K562 (cell line): ENCODE measurements around the gene TMIGD2. TPM values are rescaled to one million over a fixed set of nuclear protein-coding genes. Genes with fewer than 3 reads are reported as not detected.

Experiments
- ATAC-seq: fragments of 200-7000 bp; cut with Tn5 transposase; 3 replicates; pipeline ENCODE4 v1.9.1; 2020; ENCODE audit warnings: moderate library complexity
- BruUV-seq: library from RNA; stranded (reverse); fragments of 400-500 nt; replicated peaks from 2 replicates; lab custom pipeline; 2021; lab: Mats Ljungman, UMichigan
- CTCF ChIA-PET: fragments of 300-600 bp; formaldehyde crosslinking; extraction: SDS; loops from one replicate; lab custom pipeline; 2021; ENCODE audit warnings: low intra/inter-chr PET ratio; lab: Yijun Ruan, JAX
- POLR2A ChIA-PET: fragments of 300-600, 350-650 bp; sonication (Branson Sonifier 250); formaldehyde crosslinking; extraction: SDS; loops from one replicate; lab custom pipeline; 2021; ENCODE audit warnings: antibody characterized with exemption, inconsistent platforms; lab: Yijun Ruan, JAX
- DNase-seq, 4 experiments: peaks; one replicate each; pipeline versions ENCODE4 v3.0.0 to v3.0.0-alpha.2; 2011 to 2018; ENCODE audit warnings: low spot score in 3 of 4, mixed read lengths in 3 of 4; ENCODE audit errors: extremely low read depth in 1 of 4
- FAIRE-seq: peaks from 2 replicates; lab custom pipeline; 2011; peaks lifted over from hg19 to GRCh38; lab: Jason Lieb, UNC
- H2AFZ ChIP-seq: 2 replicates; pipeline ENCODE4 v1.6.0; 2011; ENCODE audit warnings: low read depth, low read length, control low read depth, inconsistent platforms
- H3K27ac ChIP-seq: fragments of 200-600 bp; 3 replicates; pipeline ENCODE4 v1.8.0; 2011; ENCODE audit warnings: low read depth, mild to moderate bottlenecking, control low read depth, inconsistent platforms, low read length, moderate library complexity, mixed read lengths; ENCODE audit errors: extremely low read depth
- H3K27me3 ChIP-seq, 2 experiments: fragments of 300-600 bp in 1 of 2; 2 replicates in 1 of 2; 3 replicates in 1 of 2; pipeline versions ENCODE4 v1.6.0 to v1.8.0; 2011; ENCODE audit warnings: inconsistent platforms in 2 of 2, low read length in 2 of 2, mild to moderate bottlenecking in 1 of 2, mixed read lengths in 1 of 2, moderate library complexity in 1 of 2; ENCODE audit not compliant: control insufficient read depth in 2 of 2, insufficient read depth in 2 of 2
- H3K36me3 ChIP-seq: fragments of 300-600 bp; 3 replicates; pipeline ENCODE4 v1.8.0; 2011; ENCODE audit warnings: mild to moderate bottlenecking, low read length, inconsistent platforms; ENCODE audit not compliant: control insufficient read depth, insufficient read depth
- H3K4me1 ChIP-seq, 2 experiments: fragments of 200-600 bp in 1 of 2; replicated peaks in 1 of 2; 2 replicates in 1 of 2; 3 replicates in 1 of 2; pipeline versions ENCODE4 v1.5.1 to v1.8.0; 2011; ENCODE audit warnings: inconsistent platforms in 2 of 2, low read length in 2 of 2, mild to moderate bottlenecking in 1 of 2, mixed read lengths in 1 of 2, moderate library complexity in 1 of 2; ENCODE audit not compliant: control insufficient read depth in 2 of 2, insufficient read depth in 2 of 2
- H3K4me2 ChIP-seq: 2 replicates; pipeline ENCODE4 v1.6.1; 2011; ENCODE audit warnings: low read length, control low read depth, inconsistent platforms, mixed read lengths; ENCODE audit not compliant: insufficient read depth
- H3K4me3 ChIP-seq: fragments of 200-600 bp; sonication (generic), shearing (Covaris generic); 2 replicates; pipeline ENCODE4 v1.5.1; 2016; ENCODE audit warnings: control low read depth, inconsistent platforms
- H3K79me2 ChIP-seq: fragments of 200-600 bp; 3 replicates; pipeline ENCODE4 v1.8.0; 2011; ENCODE audit warnings: low read length, inconsistent platforms; ENCODE audit not compliant: control insufficient read depth, insufficient read depth
- H3K9ac ChIP-seq, 2 experiments: 2 replicates each; pipeline versions ENCODE4 v1.6.0 to v1.6.1; 2011; ENCODE audit warnings: low read depth in 2 of 2, low read length in 2 of 2, control low read depth in 1 of 2, inconsistent platforms in 1 of 2, mild to moderate bottlenecking in 1 of 2, mixed read lengths in 1 of 2; ENCODE audit not compliant: insufficient read depth in 1 of 2
- H3K9me1 ChIP-seq: one replicate; pipeline ENCODE4 v1.6.0; 2011; ENCODE audit warnings: inconsistent platforms, mild to moderate bottlenecking, low read length, moderate library complexity; ENCODE audit not compliant: control insufficient read depth, insufficient read depth
- H3K9me3 ChIP-seq: replicated peaks from 2 replicates; pipeline ENCODE4 v1.5.1; 2011; ENCODE audit warnings: low read depth, low read length, inconsistent platforms; ENCODE audit not compliant: control insufficient read depth, insufficient read depth
- H4K20me1 ChIP-seq: replicated peaks from 2 replicates; pipeline ENCODE4 v1.6.1; 2011; ENCODE audit warnings: low read length, inconsistent platforms, mixed read lengths; ENCODE audit not compliant: control insufficient read depth, insufficient read depth
- BCOR ChIP-seq: fragments of 450-650 bp; IDR thresholded peaks from 2 replicates; pipeline ENCODE4 v1.6.1; 2016
- BRD9 ChIP-seq: fragments of 450-650 bp; IDR thresholded peaks from 2 replicates; pipeline ENCODE4 v1.6.1; 2018; ENCODE audit warnings: low read depth; ENCODE audit not compliant: partially characterized antibody
- CBX3 ChIP-seq, 2 experiments: IDR thresholded peaks; 1 replicate in 1 of 2; 2 replicates in 1 of 2; pipeline ENCODE4 v1.6.1; 2012; ENCODE audit warnings: inconsistent platforms in 2 of 2, low read length in 2 of 2, borderline replicate concordance in 1 of 2, control low read depth in 1 of 2
- DDX20 ChIP-seq: fragments of 450-650 bp; IDR thresholded peaks from 2 replicates; pipeline ENCODE4 v1.6.1; 2016; ENCODE audit warnings: missing genetic modification characterization, low read depth, mild to moderate bottlenecking, missing compliant biosample characterization, moderate library complexity
- FOS ChIP-seq: IDR thresholded peaks from 3 replicates; pipeline ENCODE4 v1.6.1; 2011; ENCODE audit not compliant: insufficient read length; ENCODE audit errors: extremely low read depth
- GATA2 ChIP-seq: sonication (generic); formaldehyde crosslinking; IDR thresholded peaks from 2 replicates; pipeline ENCODE4 v1.4.0; 2020; ENCODE audit warnings: mild to moderate bottlenecking, missing genetic modification reagents
- MED1 ChIP-seq: sonication (generic); formaldehyde crosslinking; IDR thresholded peaks from 2 replicates; pipeline ENCODE4 v1.8.1; 2023; ENCODE audit warnings: missing genetic modification reagents, borderline replicate concordance
- MYC ChIP-seq, 2 experiments: fragments of 250-450 bp in 1 of 2; sonication (Bioruptor Pico) in 1 of 2; IDR thresholded peaks; 2 replicates each; pipeline versions ENCODE4 v1.5.1 to v1.6.1; 2012 to 2021; ENCODE audit warnings: low read depth in 2 of 2, borderline replicate concordance in 1 of 2, improper control_type of control experiment in 1 of 2, low read length in 1 of 2, mild to moderate bottlenecking in 1 of 2, moderate library complexity in 1 of 2
- NFE2 ChIP-seq: IDR thresholded peaks from 2 replicates; pipeline ENCODE4 v1.6.1; 2014; ENCODE audit warnings: antibody characterized with exemption, low read depth
- NFXL1 ChIP-seq: fragments of 450-650 bp; formaldehyde crosslinking; IDR thresholded peaks from 2 replicates; pipeline ENCODE4 v1.4.0; 2021; ENCODE audit warnings: mild to moderate bottlenecking
- RBM25 ChIP-seq: fragments of 200-400 bp; formaldehyde crosslinking; IDR thresholded peaks from 2 replicates; pipeline ENCODE4 v1.6.1; 2018; ENCODE audit warnings: low read length, low read depth, moderate library complexity; ENCODE audit not compliant: severe bottlenecking
- RCOR1 ChIP-seq, 2 experiments: IDR thresholded peaks; 2 replicates each; pipeline ENCODE4 v1.6.1; 2012; ENCODE audit warnings: low read depth in 2 of 2, low read length in 2 of 2, borderline replicate concordance in 1 of 2, improper control_type of control experiment in 1 of 2
- SLC30A9 ChIP-seq: fragments of 250-450 bp; sonication (Bioruptor Pico); IDR thresholded peaks from 2 replicates; pipeline ENCODE4 v1.8.0; 2022; ENCODE audit warnings: mild to moderate bottlenecking, moderate library complexity
- STAT6 ChIP-seq: sonication (generic); formaldehyde crosslinking; IDR thresholded peaks from 2 replicates; pipeline ENCODE4 v1.8.1; 2023; ENCODE audit warnings: mild to moderate bottlenecking, missing genetic modification reagents
- ZFP36 ChIP-seq: fragments of 150-350 bp; IDR thresholded peaks from 2 replicates; pipeline ENCODE4 v1.6.1; 2018; ENCODE audit warnings: low read length, low read depth; ENCODE audit not compliant: partially characterized antibody
- ZNF263 ChIP-seq: sonication (generic); formaldehyde crosslinking; IDR thresholded peaks from 2 replicates; pipeline ENCODE4 v1.8.0; 2022; ENCODE audit warnings: mild to moderate bottlenecking, missing genetic modification reagents, borderline replicate concordance
- WGBS: fragments of 100-300 bp; shearing (Covaris generic); methylation state at CpG from one replicate; pipeline ENCODE4 v1.1.6; 2016; ENCODE audit warnings: low coverage, mixed read lengths; ENCODE audit not compliant: insufficient coverage; ENCODE audit errors: missing lambda C conversion rate; 5-methylcytosine and 5-hydroxymethylcytosine counted together
- in situ Hi-C: fragments of 300-500 bp; cut with MboI; formaldehyde crosslinking; loops from 4 replicates; pipeline ENCODE4 v1.15.0; 2018; ENCODE audit warnings: inconsistent platforms, mixed read lengths
- intact Hi-C: fragments of 100-400 bp; cut with micrococcal nuclease; formaldehyde crosslinking; loops from 2 replicates; pipeline ENCODE4 v1.14.2; 2022
- polyA plus RNA-seq, 8 experiments: library from polyadenylated mRNA; depleted of rRNA in 4 of 8; stranded (reverse) in 5 of 8; unstranded in 3 of 8; fragments of >200 nt; fragmentation: Nextera tagmentation in 2 of 8; fragmentation: Illumina TruSeq in 1 of 8; extraction: Ambion mirVana in 2 of 8; extraction: Trizol in 1 of 8; gene quantifications; 2 replicates each; pipeline versions ENCODE4 v1.2.1 to v1.2.3, GENCODE V29; 2011 to 2014; ENCODE audit warnings: inconsistent platforms in 1 of 8, missing spikeins in 1 of 8
- total RNA-seq, 7 experiments: library from RNA; depleted of rRNA in 6 of 7; stranded (reverse); fragments of >200 nt in 6 of 7; fragmentation: Illumina TruSeq in 2 of 7; extraction: Trizol in 2 of 7; gene quantifications; 2 replicates each; pipeline versions ENCODE4 v1.2.1 to v1.2.3, GENCODE V29; 2011 to 2021; ENCODE audit warnings: low replicate concordance in 1 of 7
- TF ChIP-seq, protein P1 (sequence below): IDR thresholded peaks from 2 replicates; pipeline ENCODE4 v1.6.1; 2011; ENCODE audit warnings: borderline replicate concordance, low read depth, mild to moderate bottlenecking, moderate library complexity, low read length; ENCODE audit not compliant: insufficient read depth, poor library complexity, severe bottlenecking

Gene TMIGD2
- total and polyA plus RNA-seq, 9 of the 15 experiments (the other 6 are each of a cell fraction or from before 2014, with no cell fraction given): not detected

DNA sequence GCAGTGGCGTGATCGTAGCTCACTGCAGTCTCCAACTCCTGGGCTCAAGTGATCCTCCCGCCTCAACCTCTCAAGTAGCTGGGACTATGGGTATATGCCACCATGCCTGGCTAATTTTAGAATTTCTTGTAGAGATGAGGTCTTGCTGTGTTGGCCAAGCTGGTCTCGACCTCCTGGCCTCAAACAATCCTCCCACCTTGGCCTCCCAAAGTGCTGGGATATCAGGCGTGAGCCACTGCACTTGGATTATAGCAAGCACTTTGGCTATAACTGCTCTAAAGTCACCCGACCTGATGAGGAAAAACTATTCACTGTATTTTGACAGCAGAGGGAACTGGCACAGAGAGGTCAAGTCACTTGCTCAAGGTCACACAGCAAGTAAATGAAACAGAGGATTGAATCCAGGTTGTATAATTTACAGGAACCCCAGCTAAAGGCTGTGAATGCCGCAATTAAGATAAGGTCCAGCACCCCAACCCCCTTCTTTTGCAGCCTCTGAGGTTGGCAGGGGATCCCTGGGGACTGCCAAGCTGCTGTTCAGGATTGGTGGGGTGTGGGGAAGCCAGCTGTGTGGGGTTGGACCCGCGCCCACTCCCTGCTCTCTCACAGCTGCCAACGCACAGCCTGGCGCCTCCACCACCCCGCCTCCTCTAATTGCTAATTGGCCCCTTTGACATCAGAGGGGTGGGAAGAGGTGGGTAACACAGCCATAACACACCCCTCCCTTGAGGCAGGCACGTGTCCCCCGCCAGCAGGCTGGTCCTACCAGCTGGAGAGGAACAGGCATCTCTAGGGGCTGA is 6.0 kb downstream of the TMIGD2 start:
- DNase-seq (no peak), ATAC-seq (no peak), FAIRE-seq (no peak)
- H3K4me1 ChIP-seq: peaks cover 0 to 25% of the 10 kb centered on the region in 2 experiments; a peak in 2 of 5 replicates
- H3K36me3 ChIP-seq: no peaks in the 10 kb centered on the region
- intact Hi-C loops: no loop called here
- no peak overlapping the region for H2AFZ ChIP-seq
- in situ Hi-C loops: no loop called here
- H4K20me1 ChIP-seq: no peaks in the 10 kb centered on the region
- no TSS peak for BruUV-seq
- H3K79me2 ChIP-seq: no peaks in the 10 kb centered on the region
- POLR2A ChIA-PET: interaction anchor here (0.6 kb wide), 2 partner anchors 10 to 1193 kb away, joined by 3 read pairs; no protein-coding TSS in a partner anchor
- CTCF ChIA-PET: no interaction called here
- H3K4me2 ChIP-seq: no peak overlapping the region
- H3K9me3 ChIP-seq: no peaks in the 10 kb centered on the region
- no peak overlapping the region for H3K27ac ChIP-seq
- no peaks in the 10 kb centered on the region for H3K9me1 ChIP-seq
- peaks cover 3 to 8% of the 10 kb centered on the region in 2 experiments; a peak in 2 of 5 replicates for H3K27me3 ChIP-seq
- no peak overlapping the region for H3K4me3 ChIP-seq
- H3K9ac ChIP-seq: peak overlapping the region in 1 of 2 experiments; percentile 40; a peak in 1 of 4 replicates
- WGBS: 31% methylated on average over 10 of the region's 14 CpGs
- peak in 1 of 2 experiments; percentile 40; a peak in 2 of 4 replicates for TF ChIP-seq RCOR1 (IDR thresholded peaks at IDR 0.05; ENCODE audit: borderline replicate concordance in 1 of 2, low read depth in 2 of 2, low read length in 2 of 2)
- TF ChIP-seq NFXL1: no peak
- TF ChIP-seq MYC (IDR thresholded peaks at IDR 0.05; ENCODE audit: low read depth, low read length): no peak
- no peak for TF ChIP-seq MYC (CRISPR knock-in tag; IDR thresholded peaks at IDR 0.05; ENCODE audit: borderline replicate concordance, low read depth)
- no peak for TF ChIP-seq ZNF263 (CRISPR knock-in tag)
- TF ChIP-seq, protein P1, sequence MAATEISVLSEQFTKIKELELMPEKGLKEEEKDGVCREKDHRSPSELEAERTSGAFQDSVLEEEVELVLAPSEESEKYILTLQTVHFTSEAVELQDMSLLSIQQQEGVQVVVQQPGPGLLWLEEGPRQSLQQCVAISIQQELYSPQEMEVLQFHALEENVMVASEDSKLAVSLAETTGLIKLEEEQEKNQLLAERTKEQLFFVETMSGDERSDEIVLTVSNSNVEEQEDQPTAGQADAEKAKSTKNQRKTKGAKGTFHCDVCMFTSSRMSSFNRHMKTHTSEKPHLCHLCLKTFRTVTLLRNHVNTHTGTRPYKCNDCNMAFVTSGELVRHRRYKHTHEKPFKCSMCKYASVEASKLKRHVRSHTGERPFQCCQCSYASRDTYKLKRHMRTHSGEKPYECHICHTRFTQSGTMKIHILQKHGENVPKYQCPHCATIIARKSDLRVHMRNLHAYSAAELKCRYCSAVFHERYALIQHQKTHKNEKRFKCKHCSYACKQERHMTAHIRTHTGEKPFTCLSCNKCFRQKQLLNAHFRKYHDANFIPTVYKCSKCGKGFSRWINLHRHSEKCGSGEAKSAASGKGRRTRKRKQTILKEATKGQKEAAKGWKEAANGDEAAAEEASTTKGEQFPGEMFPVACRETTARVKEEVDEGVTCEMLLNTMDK: no peak
- TF ChIP-seq GATA2 (CRISPR knock-in tag): no peak
- peak; percentile 53 for TF ChIP-seq BRD9
- TF ChIP-seq ZFP36: peak; percentile 89
- no peak for TF ChIP-seq STAT6 (CRISPR knock-in tag)
- peak; percentile 96 for TF ChIP-seq BCOR
- TF ChIP-seq RBM25: peak; percentile 85
- TF ChIP-seq MED1 (CRISPR knock-in tag): 0 out of 2 replicates have a peak, but pooled peaks have one; percentile 27
- TF ChIP-seq DDX20 (tag): no peak
- TF ChIP-seq FOS: no peak
- TF ChIP-seq NFE2: no peak
- no peak for TF ChIP-seq SLC30A9 (CRISPR knock-in tag)
- peak in 1 of 2 experiments; percentile 37; a peak in 1 of 3 replicates for TF ChIP-seq CBX3 (IDR thresholded peaks at IDR 0.05; ENCODE audit: borderline replicate concordance in 1 of 2, low read length in 2 of 2)
